Right cardiac atrium (tissue), 5 donors: Measurements from ENCODE around the gene CCDC141. TPM values are rescaled to one million over a fixed set of nuclear protein-coding genes. Genes with fewer than 3 reads are reported as not detected.

Experiments
- ATAC-seq, 2 donors: fragments of 200-7000 bp; cut with Tn5 transposase; one replicate each; pipeline versions ENCODE4 v1.8.0 to v1.9.1; 2020; ENCODE audit warnings: moderate library complexity in 2 of 2, mild to moderate bottlenecking in 1 of 2
- DNase-seq, 3 donors: peaks; one replicate each; pipeline ENCODE4 v3.0.0-alpha.2; 2020
- H3K27ac ChIP-seq: one replicate; pipeline ENCODE4 v1.5.1; 2013; ENCODE audit warnings: mild to moderate bottlenecking, low read length, control low read depth, moderate library complexity
- H3K27me3 ChIP-seq: one replicate; pipeline ENCODE4 v1.6.1; 2013; ENCODE audit not compliant: control insufficient read depth, insufficient read depth
- H3K4me1 ChIP-seq: one replicate; pipeline ENCODE4 v1.6.1; 2013; ENCODE audit warnings: low read length; ENCODE audit not compliant: control insufficient read depth, insufficient read depth
- H3K4me3 ChIP-seq: one replicate; pipeline ENCODE4 v1.5.1; 2013; ENCODE audit warnings: low read length, control low read depth
- H3K9me3 ChIP-seq: one replicate; pipeline ENCODE4 v1.6.1; 2013; ENCODE audit warnings: low read length; ENCODE audit not compliant: control insufficient read depth
- WGBS: extraction: QIAGEN DNeasy Blood & Tissue Kit; methylation state at CpG from one replicate; pipeline ENCODE4 v1.1.7; 2013; 5-methylcytosine and 5-hydroxymethylcytosine counted together
- intact Hi-C, 4 donors: fragments of 100-400 bp; cut with DNase I; formaldehyde crosslinking; loops; one replicate each; pipeline versions ENCODE4 v1.11.0 to v1.14.0; 2022 to 2023
- polyA plus RNA-seq: library from polyadenylated mRNA; stranded (reverse); fragments of 200-250 nt; gene quantifications from one replicate; pipeline ENCODE4 v1.2.3, GENCODE V29; 2013
- total RNA-seq, 4 donors: library from RNA; stranded (reverse); fragmentation: NEBNext Ultra II Directional; extraction: Animal tissue kit (Norgen Biotek cat#: 25700); gene quantifications; one replicate each; pipeline ENCODE4 v1.2.1, GENCODE V29; 2021
- donor health status: healthy with polysubstance abuse.
- donor health status: DM: no; HTN: yes; CAD: no.
- donor health status: DM: no; HTN: no; CAD: no.
- donor health status: DM: no; HTN: yes; CAD: no; lungs with severe emphysema.
- donor health status: DM: yes; HTN: yes; CAD: no.

The CCDC141 gene
- total and polyA plus RNA-seq, 5 donors = 18.1 to 128 (median 71.7) TPM

DNA sequence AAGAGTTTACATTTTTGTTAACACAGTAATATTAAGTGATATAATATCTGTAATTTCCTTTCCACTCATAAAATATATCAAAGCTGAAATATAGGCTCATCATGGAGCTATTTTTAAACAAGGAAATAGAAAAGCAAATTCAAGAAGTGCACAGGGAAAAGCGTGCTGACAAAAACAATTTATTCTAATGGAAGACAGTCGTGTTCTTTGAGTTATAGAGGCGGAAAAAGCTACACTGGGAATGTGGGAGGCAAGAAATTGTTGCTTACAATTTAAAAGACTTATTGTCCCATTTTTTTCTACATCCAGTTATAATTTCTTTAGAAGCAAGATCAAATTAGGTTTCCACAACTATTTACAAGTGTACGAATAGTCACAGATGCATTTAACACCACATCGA lies 239.5 kb downstream of the CCDC141 start:
- H3K4me1 ChIP-seq = no peaks in the 10 kb centered on the region
- no peaks in the 10 kb centered on the region for H3K27me3 ChIP-seq
- 77% methylated on average over 5 of the region's 5 CpGs for WGBS
- H3K4me3 ChIP-seq = no peak overlapping the region
- H3K27ac ChIP-seq = no peak overlapping the region
- DNase-seq = no peak
- ATAC-seq = no peak
- no peaks in the 10 kb centered on the region for H3K9me3 ChIP-seq
- intact Hi-C loops = no loop called here

DNA sequence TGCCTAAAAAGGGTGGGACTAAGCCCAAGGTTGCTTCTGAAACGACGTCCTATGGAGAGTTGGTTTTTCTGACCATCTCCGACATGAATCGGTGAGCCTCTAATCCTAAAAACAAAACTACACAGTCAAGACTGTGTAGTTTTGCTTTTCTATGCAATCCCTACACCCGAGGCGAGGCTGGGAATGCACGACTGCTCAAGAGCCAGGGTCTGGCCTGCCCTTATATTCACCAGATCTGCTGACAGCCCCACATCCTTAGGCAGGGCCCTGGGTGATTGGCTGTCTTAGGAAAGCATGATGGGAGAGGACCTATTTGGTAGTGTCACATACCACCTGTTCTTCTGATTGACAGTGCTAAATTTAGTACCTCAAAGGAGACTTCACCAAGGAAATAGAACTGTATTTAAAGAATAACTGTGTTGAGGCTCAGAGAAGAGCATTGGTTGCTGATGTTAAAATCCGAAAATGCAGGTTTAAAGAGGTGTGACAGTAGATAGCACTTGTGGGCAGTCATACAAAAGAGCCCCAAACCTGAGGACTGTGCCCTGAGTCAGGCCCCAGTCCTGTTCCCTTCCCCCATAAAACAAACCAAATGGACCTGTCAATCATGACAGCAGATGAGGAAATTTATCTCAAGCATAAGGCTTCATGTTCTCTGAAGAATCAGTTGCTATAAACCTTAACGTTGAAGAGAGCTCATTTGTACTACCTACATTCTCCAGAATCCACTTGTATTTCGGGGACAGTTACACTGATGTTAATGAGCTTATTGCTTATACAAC lies 242.5 kb downstream of the CCDC141 start, which contains the start of gene TTN:
TTN (minus strand) TSS at position 197 of the 782 bp plus-strand sequence. CDS start 2,781 bp downstream, outside the sequence.
- H3K27ac ChIP-seq = peak within 1 kb of the TSS; percentile 82
- ATAC-seq (peak; percentile 92 to 94), DNase-seq (peak; percentile 42 to 77 (median 74))
- H3K4me3 ChIP-seq = peak within 1 kb of the TSS; percentile 58
- no peaks in the 10 kb centered on the region for H3K27me3 ChIP-seq
- intact Hi-C loops = loop anchor here in 1 of 4 donors (10.0 kb wide), 1 partner anchor 67 kb away; no protein-coding TSS in a partner anchor
- WGBS = 65% methylated on average over 10 of the region's 10 CpGs
- H3K9me3 ChIP-seq = no peaks in the 10 kb centered on the region
- no peaks in the 10 kb centered on the region for H3K4me1 ChIP-seq

DNA sequence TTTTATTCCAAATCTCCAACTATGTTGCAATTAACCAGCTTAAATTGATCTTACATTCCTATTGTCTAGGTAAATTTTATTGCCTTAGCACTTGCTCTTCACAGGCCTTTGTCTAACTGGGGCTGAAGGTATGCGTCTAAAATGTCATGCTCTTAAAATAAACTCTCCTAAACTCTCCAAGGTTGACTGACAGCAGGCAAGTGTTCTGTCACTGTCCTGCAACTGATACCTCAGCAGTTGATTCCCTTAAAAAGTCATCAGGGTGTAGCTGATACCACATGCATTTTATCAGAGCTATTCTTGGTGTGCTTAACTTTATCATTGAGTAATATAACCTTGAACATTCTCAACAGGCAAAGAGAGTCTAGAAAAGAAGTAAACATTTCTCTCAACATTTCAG lies 243.4 kb downstream of the CCDC141 start:
- peak overlapping the region; percentile 53 for H3K4me3 ChIP-seq
- intact Hi-C loops = loop anchor here in 1 of 4 donors (10.0 kb wide), 1 partner anchor 68 kb away; no protein-coding TSS in a partner anchor
- WGBS = 73% methylated on average over 1 of the region's 1 CpG
- DNase-seq (no peak), ATAC-seq (peak; percentile 82 to 84)
- no peak overlapping the region for H3K27ac ChIP-seq
- H3K27me3 ChIP-seq = no peaks in the 10 kb centered on the region
- no peaks in the 10 kb centered on the region for H3K9me3 ChIP-seq
- no peaks in the 10 kb centered on the region for H3K4me1 ChIP-seq

DNA sequence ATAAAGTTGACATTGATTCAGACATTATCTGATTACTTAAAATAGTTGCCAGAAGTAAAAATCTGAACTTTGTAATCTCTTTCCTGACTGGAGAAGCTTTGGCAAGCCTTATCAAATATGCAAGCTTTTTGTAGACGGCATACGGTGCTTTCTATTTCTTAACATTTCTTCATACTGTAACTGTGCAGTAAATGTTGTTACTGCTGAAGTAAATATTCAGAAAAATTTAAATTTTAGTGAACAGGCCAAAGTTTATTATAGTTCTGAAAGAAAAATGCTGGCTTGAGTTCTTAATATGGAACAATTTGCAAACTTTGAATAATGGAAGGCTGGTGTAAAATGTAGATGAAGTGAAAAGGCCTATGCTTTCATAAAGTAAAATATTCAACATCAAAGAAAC lies 244.5 kb downstream of the CCDC141 start:
- no peak overlapping the region for H3K27ac ChIP-seq
- ATAC-seq (no peak), DNase-seq (no peak)
- no peaks in the 10 kb centered on the region for H3K9me3 ChIP-seq
- no peaks in the 10 kb centered on the region for H3K27me3 ChIP-seq
- intact Hi-C loops = loop anchor here in 1 of 4 donors (10.0 kb wide), 1 partner anchor 69 kb away; no protein-coding TSS in a partner anchor
- no peaks in the 10 kb centered on the region for H3K4me1 ChIP-seq
- peak overlapping the region; percentile 88 for H3K4me3 ChIP-seq
- WGBS = 15% methylated on average over 2 of the region's 2 CpGs

DNA sequence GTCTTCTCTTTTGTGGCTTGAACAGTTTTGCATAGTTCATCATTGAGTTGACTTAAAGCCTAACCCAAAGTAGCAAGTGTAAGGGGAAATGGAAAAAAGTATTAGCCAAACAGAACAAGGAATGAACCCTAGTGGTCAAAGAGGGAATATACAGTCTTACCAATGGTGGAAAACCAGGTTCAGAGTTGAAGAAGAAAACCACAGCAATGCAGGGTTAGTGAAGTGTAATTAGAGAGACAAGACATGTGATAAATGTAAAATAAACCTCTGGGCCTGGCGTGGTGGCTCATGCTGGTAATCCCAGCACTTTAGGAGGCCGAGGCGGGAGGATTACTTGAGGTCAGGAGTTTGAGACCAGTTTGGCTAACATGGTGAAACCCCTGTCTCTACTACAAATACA lies 245.1 kb downstream of the CCDC141 start:
- WGBS = 63% methylated on average over 3 of the region's 3 CpGs
- Histone ChIP-seq H3K9me3 (no peaks in the 10 kb centered on the region), H3K27me3 (no peaks in the 10 kb centered on the region), H3K27ac (peak overlapping the region; percentile 88), H3K4me3 (peak overlapping the region; percentile 88), H3K4me1 (no peaks in the 10 kb centered on the region)
- intact Hi-C loops = loop anchor here (5.0 to 10.0 kb wide), 4 partner anchors 58 to 108 kb away; no protein-coding TSS in a partner anchor
- no peak for DNase-seq
- ATAC-seq = peak in 1 of 2 donors; percentile 6

DNA sequence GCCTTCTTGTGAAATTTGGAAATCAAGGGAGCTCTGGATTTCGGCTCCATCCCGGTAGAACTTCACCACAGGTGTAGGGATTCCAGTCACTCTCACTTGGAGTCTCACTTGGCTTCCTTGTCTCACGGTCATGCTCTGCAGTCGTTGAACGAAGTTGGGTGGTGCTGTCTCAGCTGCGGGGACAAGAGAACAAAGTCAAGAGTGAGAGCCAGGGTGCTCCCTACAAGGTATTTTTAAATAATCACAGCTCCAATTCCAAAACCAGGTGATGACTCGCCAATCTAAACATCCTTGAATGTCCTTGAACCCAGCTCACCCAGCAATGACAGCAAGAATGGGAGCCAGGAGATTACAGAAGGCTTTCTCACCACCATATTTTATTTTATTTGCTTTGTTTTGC lies 249.4 kb downstream of the CCDC141 start:
- peak; percentile 19 to 35 for ATAC-seq

DNA sequence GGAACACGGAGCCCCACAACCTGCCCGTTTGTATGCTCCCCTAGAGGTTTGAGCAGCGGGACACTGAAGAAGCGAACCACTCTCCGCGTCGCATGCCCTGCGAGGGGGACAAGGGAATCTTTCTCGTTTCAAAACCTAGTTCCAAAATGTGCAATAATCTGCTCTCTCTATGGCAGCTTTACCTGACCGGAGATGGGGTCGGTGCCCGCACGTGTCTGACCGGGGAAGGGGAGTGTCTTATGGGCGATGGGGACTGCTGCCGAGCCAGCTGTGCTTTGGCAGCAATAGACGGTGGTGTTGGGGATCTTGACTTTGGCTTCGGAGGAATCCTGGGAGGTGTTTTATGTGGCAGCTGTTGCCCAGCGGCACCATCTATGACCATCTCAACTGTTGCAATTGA lies 250.6 kb downstream of the CCDC141 start:
- Histone ChIP-seq H3K27ac (peak overlapping the region; percentile 18), H3K27me3 (no peaks in the 10 kb centered on the region), H3K4me3 (no peak overlapping the region), H3K9me3 (no peaks in the 10 kb centered on the region), H3K4me1 (no peaks in the 10 kb centered on the region)
- intact Hi-C loops = loop anchor here in 2 of 4 donors (2.0 to 5.0 kb wide), 2 partner anchors 113 to 118 kb away; no protein-coding TSS in a partner anchor
- no peak for DNase-seq
- peak; percentile 11 to 33 for ATAC-seq
- WGBS = 81% methylated on average over 19 of the region's 19 CpGs

More for the DNA sequence above, 249.4 kb downstream of the CCDC141 start:
- intact Hi-C loops = loop anchor here (5.0 to 10.0 kb wide), 4 partner anchors 62 to 112 kb away; no protein-coding TSS in a partner anchor
- DNase-seq = no peak
- WGBS = 70% methylated on average over 7 of the region's 7 CpGs
- Histone ChIP-seq H3K27me3 (no peaks in the 10 kb centered on the region), H3K4me3 (peak overlapping the region; percentile 28), H3K27ac (peak overlapping the region; percentile 60), H3K9me3 (no peaks in the 10 kb centered on the region), H3K4me1 (no peaks in the 10 kb centered on the region)

DNA sequence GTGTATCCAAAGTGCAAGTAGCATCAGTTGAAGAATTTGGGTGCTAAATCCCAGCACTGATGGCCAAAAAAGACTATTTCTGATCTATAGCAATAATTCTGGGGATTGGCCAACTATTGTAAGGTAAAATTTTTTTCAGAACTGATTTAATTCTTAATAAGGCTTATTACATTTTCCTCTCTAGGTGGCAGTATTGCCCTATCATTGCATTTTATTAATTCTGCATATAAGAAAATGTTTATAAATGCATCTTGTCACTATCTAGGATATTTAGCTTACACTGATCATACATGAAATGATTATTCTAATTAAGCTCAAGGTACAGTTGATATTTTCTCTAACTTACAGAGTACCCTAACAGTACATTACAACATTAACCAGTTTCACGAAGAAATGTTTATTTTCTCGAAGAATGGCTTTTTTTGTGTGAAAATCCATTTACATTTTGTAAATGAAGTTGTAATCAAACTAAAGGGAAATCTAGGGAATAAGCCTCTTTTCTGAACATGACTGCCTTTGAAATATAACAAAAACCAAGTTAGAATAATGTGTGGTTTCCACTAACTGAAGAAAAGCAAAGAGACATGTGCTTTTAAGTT lies 253.8 kb downstream of the CCDC141 start:
- intact Hi-C loops = loop anchor here in 2 of 4 donors (2.0 to 5.0 kb wide), 2 partner anchors 117 to 121 kb away; no protein-coding TSS in a partner anchor
- Histone ChIP-seq H3K4me1 (no peaks in the 10 kb centered on the region), H3K27ac (no peak overlapping the region)

DNA sequence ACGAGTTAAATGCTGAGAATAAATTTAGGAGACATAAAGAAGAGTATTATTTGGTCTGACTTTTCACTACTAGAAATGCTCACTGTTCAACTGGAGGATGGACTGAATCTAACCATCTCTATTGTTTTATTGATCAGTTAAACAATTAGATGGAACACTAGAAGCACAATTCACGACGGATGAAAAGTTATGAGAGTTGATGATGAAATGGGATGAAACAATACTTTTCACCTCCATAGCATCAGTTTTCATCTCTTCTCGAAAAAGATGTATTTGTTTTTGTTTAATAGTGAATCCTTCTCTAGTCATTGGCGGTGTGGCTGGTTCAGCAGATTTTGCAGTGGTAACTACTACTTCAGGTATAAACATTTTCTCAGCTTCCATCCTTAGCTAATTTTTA lies 262.0 kb downstream of the CCDC141 start:
- intact Hi-C loops = no loop called here
- H3K27ac ChIP-seq = no peak overlapping the region
- no peak for ATAC-seq

More for the DNA sequence above, 253.8 kb downstream of the CCDC141 start:
- no peaks in the 10 kb centered on the region for H3K9me3 ChIP-seq
- 83% methylated on average over 2 of the region's 2 CpGs for WGBS
- DNase-seq (no peak), ATAC-seq (no peak)
- H3K4me3 ChIP-seq = no peak overlapping the region
- no peaks in the 10 kb centered on the region for H3K27me3 ChIP-seq

DNA sequence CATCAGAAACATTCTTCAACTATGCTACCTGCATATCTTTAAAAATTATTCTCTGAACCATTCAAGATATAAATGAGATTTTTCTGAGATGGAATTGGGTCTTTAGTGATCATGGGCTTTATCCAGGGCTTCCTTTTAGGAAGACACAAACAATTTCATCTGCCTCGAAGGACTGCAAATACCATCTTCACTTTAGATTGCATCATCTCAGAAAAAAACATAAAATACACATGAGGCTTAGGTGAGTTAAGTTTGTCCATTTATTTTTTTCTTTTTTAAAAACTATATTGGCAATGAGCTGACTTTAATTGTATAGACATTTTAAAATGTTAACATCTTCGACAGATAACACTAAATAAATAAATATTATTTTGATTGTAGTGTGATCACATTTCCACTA lies 262.8 kb downstream of the CCDC141 start:
- H3K27ac ChIP-seq = no peak overlapping the region
- ATAC-seq (no peak), DNase-seq (no peak)
- peaks cover 2% of the 10 kb centered on the region for H3K4me1 ChIP-seq
- intact Hi-C loops = no loop called here
- H3K4me3 ChIP-seq = no peak overlapping the region
- H3K27me3 ChIP-seq = no peaks in the 10 kb centered on the region
- 63% methylated on average over 2 of the region's 2 CpGs for WGBS
- no peaks in the 10 kb centered on the region for H3K9me3 ChIP-seq

More for the DNA sequence above, 262.0 kb downstream of the CCDC141 start:
- H3K9me3 ChIP-seq = no peaks in the 10 kb centered on the region
- no peak overlapping the region for H3K4me3 ChIP-seq
- H3K27me3 ChIP-seq = no peaks in the 10 kb centered on the region
- WGBS = 71% methylated on average over 5 of the region's 5 CpGs
- H3K4me1 ChIP-seq = no peaks in the 10 kb centered on the region
- DNase-seq = no peak

DNA sequence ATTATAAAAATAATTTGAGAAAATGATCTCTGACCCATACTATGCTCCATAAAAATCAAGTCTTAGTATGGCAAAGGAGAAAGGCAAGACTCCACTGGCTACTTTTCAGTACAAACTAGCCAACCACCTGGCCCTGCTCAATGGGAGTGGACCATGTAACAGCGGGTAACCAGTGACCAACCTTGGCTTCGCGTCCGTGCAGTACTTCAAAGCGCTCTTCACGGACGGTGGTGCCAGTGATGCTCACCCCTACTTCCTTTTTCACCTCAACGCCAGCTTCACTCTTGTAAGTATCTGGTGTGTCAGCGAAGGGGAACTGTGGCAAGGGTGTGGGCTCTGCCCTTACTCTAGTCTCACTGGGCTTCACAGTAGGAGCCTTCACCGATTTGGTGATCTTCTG lies 266.0 kb downstream of the CCDC141 start:
- Histone ChIP-seq H3K4me3 (no peak overlapping the region), H3K4me1 (peaks cover 2% of the 10 kb centered on the region), H3K27ac (peak overlapping the region; percentile 7), H3K27me3 (no peaks in the 10 kb centered on the region), H3K9me3 (no peaks in the 10 kb centered on the region)
- WGBS = 79% methylated on average over 10 of the region's 10 CpGs
- DNase-seq = no peak
- intact Hi-C loops = no loop called here
- ATAC-seq = peak in 1 of 2 donors; percentile 33
